Measurements from ENCODE around the gene PARD3B.

Gene PARD3B

DNA sequence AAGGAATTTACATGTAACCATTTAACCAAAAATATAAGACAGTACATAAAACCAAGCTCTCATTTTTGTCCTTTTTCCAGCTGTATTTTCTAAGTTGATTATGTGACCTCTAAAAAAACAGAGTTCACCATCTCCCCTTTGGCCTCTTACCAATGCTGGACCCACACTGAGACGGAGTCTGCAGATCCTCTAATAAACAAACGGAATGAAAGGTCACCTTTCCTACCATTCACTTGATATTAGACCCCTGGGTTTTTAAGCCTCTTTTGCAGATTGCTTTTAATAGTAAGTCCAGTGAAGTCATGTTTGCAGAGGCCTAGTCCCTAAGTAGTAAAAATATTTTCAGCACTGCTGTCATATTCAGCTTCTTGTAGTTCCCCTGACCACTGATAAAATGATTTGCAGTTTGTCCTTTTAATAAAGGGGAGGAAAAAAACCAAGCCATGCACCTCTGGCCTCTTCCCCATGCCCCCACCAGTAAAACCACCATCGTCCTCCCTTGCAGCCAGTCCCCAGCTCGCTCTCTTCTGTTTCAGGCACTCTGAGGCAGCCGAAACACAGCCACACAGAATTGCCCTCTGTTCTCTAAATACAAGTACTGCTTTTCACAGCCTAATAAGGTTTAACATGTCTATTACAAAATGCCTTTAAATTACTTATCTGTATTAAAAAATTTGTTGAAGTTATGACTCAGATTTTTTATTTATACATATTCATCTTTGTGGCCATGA lies 427.5 kb downstream of the PARD3B start:
- TF ChIP-seq, protein P1, sequence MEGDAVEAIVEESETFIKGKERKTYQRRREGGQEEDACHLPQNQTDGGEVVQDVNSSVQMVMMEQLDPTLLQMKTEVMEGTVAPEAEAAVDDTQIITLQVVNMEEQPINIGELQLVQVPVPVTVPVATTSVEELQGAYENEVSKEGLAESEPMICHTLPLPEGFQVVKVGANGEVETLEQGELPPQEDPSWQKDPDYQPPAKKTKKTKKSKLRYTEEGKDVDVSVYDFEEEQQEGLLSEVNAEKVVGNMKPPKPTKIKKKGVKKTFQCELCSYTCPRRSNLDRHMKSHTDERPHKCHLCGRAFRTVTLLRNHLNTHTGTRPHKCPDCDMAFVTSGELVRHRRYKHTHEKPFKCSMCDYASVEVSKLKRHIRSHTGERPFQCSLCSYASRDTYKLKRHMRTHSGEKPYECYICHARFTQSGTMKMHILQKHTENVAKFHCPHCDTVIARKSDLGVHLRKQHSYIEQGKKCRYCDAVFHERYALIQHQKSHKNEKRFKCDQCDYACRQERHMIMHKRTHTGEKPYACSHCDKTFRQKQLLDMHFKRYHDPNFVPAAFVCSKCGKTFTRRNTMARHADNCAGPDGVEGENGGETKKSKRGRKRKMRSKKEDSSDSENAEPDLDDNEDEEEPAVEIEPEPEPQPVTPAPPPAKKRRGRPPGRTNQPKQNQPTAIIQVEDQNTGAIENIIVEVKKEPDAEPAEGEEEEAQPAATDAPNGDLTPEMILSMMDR (IDR thresholded peaks at IDR 0.05; ENCODE audit: unreplicated experiment in 3 of 3) = no peak
- no peaks in the 10 kb centered on the region for H3K9me3 Mint-ChIP-seq
- no peaks in the 10 kb centered on the region for H3K27me3 Mint-ChIP-seq (ENCODE audit: low read depth)

DNA sequence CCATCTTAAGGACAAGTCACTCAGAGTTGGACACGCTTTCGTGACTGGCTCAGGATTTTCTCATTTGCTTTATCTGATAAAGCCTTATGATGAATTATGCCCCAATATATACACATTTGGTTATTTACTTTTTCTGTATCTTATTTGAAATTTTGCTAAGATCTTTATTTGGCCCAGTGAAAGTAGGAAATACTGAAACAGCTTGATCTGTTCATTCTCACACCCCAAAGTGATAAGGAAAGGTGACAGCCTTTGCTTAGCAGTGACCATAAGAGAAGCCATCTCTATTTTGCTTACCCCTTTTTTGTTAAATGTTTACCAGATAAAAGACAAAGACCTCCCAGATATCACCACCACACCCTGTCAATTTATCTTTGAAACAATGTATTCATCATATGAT lies 428.3 kb downstream of the PARD3B start:
- Mint-ChIP-seq H3K27me3 (ENCODE audit: low read depth) (no peaks in the 10 kb centered on the region), H3K4me1 (peaks cover 25% of the 10 kb centered on the region), H3K36me3 (ENCODE audit: low read depth) (no peaks in the 10 kb centered on the region), H3K9me3 (no peaks in the 10 kb centered on the region), H3K27ac (peak overlapping the region; percentile 34 to 94 (median 75)), H3K4me3 (no peak overlapping the region)
- TF ChIP-seq, protein P1 (IDR thresholded peaks at IDR 0.05; ENCODE audit: unreplicated experiment in 3 of 3) = no peak

More for the DNA sequence above, 427.5 kb downstream of the PARD3B start:
- Mint-ChIP-seq H3K4me3 (peak overlapping the region in 2 of 3 experiments; percentile 4 to 7), H3K27ac (peak overlapping the region; percentile 94 to 97 (median 95)), H3K4me1 (peaks cover 30% of the 10 kb centered on the region), H3K36me3 (ENCODE audit: low read depth) (no peaks in the 10 kb centered on the region)

DNA sequence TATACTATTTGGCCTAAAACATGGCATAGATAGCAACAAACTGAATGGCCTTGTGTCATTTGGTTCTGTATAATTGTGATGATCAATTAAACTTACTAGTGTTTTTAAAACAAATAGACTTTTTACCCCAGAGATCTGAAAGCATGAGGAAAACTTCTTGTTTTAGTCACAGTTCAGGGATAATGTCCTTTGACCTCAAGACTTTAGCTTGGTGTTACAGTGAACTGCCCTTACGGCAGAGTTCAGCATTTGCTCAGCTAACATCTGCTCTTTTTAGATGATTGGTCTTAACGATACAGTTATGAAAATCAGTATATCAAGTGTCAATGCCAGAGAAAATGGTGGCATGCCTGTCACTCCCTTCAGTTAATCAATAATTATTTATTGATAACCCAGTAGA lies 429.2 kb downstream of the PARD3B start:
- peaks cover 25% of the 10 kb centered on the region for H3K4me1 Mint-ChIP-seq
- H3K27ac Mint-ChIP-seq = peak overlapping the region in 1 of 3 experiments; percentile 75
- H3K4me3 Mint-ChIP-seq = no peak overlapping the region
- no peaks in the 10 kb centered on the region for H3K36me3 Mint-ChIP-seq (ENCODE audit: low read depth)
- TF ChIP-seq, protein P1 (IDR thresholded peaks at IDR 0.05; ENCODE audit: unreplicated experiment in 3 of 3) = no peak
- H3K27me3 Mint-ChIP-seq (ENCODE audit: low read depth) = no peaks in the 10 kb centered on the region
- H3K9me3 Mint-ChIP-seq = no peaks in the 10 kb centered on the region

DNA sequence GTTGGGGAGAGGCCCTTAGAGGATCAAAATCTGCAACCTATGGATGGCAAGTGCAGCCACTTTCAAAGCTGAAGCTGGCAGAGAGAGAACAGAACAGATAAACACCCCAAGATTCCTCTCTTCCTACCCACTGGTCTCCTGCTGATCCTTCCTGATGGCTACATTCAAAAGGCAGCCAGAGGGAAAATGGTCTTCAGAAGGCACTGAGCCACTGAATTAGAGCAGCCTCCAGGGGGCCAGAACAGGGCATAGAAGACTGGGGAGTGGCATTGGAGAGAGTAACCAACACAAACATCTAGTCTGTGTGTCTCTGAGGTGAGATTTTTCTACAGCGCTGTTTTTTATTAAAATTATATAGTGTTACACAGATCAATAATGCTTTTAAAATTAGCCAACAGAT lies 432.6 kb downstream of the PARD3B start:
- Mint-ChIP-seq H3K27ac (no peak overlapping the region), H3K36me3 (ENCODE audit: low read depth) (no peaks in the 10 kb centered on the region), H3K27me3 (ENCODE audit: low read depth) (no peaks in the 10 kb centered on the region), H3K4me1 (peaks cover 15% of the 10 kb centered on the region), H3K9me3 (no peaks in the 10 kb centered on the region), H3K4me3 (no peak overlapping the region)
- TF ChIP-seq, protein P1 (IDR thresholded peaks at IDR 0.05; ENCODE audit: unreplicated experiment in 3 of 3) = no peak

DNA sequence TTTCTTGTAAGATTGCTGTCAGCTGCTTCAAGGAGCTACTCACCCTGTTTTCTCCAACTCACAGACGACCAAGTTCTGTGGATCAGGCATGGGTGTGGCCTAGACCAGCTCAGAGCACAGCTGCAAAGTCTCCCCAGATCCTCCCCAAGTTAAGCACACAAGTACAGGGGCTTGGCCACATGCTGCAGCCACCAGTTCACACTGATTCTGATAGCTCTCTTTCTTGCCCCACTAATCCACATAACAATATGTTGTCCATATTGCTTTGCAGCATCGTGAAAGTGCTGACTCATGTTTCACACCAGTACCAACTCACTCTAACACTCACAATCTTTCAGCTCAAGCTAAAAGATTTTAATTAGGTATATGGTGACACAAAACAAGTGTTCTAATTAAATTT lies 437.0 kb downstream of the PARD3B start:
- TF ChIP-seq, protein P1 (IDR thresholded peaks at IDR 0.05; ENCODE audit: unreplicated experiment in 3 of 3) = no peak
- H3K27ac Mint-ChIP-seq = peak overlapping the region in 2 of 3 experiments; percentile 1 to 11
- H3K9me3 Mint-ChIP-seq = no peaks in the 10 kb centered on the region
- no peaks in the 10 kb centered on the region for H3K36me3 Mint-ChIP-seq (ENCODE audit: low read depth)
- no peak overlapping the region for H3K4me3 Mint-ChIP-seq
- peaks cover 5% of the 10 kb centered on the region for H3K4me1 Mint-ChIP-seq
- H3K27me3 Mint-ChIP-seq (ENCODE audit: low read depth) = no peaks in the 10 kb centered on the region

DNA sequence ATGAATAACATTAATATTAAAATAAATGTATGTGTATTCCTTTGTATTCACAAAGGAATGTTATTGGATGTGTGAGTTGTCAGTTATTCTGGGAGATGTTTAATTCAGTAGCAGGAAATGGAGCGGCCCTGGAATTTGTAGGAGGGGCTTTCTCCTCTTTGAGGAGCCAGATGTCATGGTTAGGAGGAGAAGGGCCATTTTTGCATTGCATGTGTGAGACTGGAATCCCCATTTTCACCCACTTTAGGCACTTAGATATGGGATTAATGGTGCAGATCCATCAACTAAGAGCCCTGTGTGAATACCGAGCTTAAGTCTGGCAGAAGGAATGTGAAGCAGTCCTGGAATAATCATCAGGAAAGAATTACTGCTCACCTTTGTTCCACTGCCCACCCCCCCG lies 439.2 kb downstream of the PARD3B start:
- H3K4me1 Mint-ChIP-seq = peaks cover 5% of the 10 kb centered on the region
- TF ChIP-seq, protein P1 (IDR thresholded peaks at IDR 0.05; ENCODE audit: unreplicated experiment in 3 of 3) = no peak
- no peak overlapping the region for H3K27ac Mint-ChIP-seq
- no peaks in the 10 kb centered on the region for H3K27me3 Mint-ChIP-seq (ENCODE audit: low read depth)
- no peaks in the 10 kb centered on the region for H3K9me3 Mint-ChIP-seq
- H3K36me3 Mint-ChIP-seq (ENCODE audit: low read depth) = no peaks in the 10 kb centered on the region
- no peak overlapping the region for H3K4me3 Mint-ChIP-seq

Data from nephron (organoid).